AG08395 (cell line): ENCODE data around the gene RMND1.

Experiments used
- DNase-seq: peaks from one replicate; pipeline ENCODE4 v3.0.0; 2012; ENCODE audit warnings: mixed read lengths, low spot score

RMND1 gene

DNA sequence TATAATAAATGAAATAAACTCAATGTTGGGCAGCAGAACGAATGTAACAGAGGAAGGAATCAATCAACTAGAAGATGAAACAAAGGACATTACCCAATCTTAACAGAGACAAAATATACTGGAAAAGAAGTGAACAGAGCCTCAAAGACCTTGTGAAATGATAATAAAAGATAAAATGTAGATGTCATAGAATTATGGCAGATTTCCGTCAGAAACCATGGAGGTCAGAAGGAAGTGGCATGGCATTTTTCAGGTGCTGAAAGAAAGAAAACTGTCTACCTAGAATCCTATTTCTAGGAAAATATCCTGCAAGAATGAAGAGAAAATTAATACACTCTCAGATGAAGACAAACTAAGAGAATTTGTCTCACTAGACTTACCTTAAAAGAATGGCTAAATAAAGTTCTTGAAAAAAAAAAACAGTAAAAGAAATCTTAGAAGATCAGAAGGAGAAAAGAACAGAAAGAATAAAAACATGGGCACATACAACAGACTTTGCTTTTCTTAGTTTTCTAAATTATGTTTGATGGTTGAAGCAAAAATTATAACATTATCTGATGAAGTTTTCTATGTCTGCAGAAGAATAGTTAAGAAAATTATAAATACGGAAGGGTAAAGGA, 37.2 kb downstream of the RMND1 start:
- DNase-seq: no peak

DNA sequence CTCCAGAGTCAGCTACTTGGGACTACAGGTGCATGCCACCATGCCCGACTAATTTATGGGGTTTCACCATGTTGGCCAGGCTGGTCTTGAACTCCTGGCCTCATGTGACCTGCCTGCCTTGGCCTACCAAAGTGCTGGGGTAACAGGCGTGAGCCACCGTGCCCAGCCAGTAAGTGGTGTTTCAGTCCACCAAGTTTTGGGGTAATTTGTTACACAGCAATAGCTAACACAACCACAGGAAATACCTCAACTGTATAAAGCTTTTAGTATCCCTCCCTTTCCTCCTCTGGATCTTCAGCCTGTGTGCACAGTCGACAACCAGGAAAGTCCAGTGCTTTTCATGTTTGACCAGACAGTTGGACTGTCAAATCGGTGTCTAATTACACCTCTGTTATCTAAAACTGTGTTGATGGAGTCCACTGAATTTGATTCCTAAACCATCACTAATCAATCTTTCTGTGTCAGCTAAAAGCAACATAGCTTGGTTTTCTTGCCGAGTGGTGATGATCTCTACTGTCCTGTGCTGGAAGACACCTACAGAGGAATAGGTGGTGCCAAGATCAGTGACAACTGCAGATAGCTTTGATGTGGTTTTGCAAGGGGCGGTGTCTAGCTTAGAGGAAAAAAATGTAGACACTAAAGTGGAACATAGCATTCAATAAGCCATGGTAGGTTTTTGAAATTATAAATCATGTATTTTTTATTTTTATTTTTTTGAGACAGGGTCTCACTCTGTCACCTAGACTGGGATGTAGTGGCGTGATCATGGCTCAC, 38.4 kb downstream of the RMND1 start:
- DNase-seq: no peak

DNA sequence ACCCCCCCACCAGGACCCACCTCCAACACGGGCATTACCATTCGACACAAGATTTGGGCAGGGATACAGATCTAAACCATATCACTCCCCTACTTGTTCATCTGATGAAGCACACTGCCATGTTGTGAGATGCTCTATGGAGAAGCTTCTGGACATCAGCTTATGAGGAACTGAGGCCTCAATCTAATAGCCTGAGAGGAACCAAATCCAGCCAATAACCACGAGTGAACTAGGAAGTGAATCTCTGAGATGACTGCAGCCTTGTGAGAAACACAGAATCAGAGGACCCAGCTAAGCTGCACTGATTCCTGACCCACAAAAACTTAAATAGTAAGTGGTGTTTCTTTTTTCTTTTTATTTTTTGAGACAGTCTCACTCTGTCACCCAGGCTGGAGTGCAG, 39.0 kb downstream of the RMND1 start:
- DNase-seq: no peak

GRCh38 chr6:151409679-151410078, 42.2 kb downstream of the RMND1 start:
- no peak for DNase-seq

DNA sequence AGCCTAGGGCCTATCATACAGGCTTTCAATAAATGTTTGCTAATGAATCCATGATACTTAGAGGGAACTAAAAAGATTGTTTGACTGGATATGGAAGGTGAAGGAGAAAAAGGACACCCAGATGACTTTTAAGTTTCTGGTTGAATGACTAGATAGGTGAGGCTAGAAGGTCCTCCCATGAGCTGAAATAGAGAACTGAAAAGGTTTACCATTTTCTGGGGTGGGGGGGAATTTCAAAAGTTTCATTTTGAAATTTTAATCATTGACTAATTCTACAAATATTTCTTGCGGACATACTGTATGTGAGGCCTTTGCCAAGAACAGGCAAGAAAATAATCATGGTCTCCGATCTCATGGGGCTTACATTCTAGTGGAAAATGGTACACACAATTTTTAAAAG, 42.7 kb downstream of the RMND1 start:
- DNase-seq: no peak

DNA sequence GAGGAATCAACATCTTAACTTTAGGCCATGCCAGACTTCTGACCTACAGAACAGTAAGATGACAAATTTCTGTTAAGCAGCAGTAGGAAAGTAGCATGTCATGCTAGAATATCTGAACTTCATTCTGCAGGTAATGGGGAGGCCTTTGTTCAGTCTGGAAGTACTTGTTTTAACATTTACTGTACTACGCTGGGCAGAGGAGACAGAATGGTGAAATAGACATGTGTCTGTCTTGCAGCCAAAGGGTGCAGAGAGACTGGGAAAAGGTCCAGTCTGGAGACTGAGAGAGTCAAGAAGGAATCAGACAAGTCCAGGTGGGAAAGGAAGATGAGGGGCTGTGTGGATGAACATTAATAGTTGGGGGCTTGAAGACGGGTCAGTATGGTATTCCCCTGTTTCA, 43.1 kb downstream of the RMND1 start:
- DNase-seq: no peak

- no peak for DNase-seq
Measured at GRCh38 chr6:151403919-151404308, 48.0 kb downstream of the RMND1 start.

DNA sequence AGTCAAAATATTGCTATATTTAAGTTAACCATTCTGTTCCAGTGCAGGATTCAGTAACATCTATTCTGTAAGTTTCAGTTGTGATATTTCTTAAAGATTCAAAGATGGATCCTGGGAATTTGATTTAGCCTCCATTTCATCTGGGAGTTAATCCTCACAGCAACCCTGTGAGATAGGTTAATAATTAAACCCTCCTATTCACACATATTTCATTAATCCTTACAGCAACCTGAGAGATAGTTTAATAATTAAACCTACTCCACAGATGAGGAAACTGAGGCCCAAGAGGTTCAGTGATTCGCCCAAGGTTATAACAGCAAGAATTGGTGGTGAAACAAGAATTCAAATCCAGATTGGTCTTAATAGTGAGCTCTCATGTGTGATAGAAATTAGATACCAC, 49.7 kb downstream of the RMND1 start:
- DNase-seq: no peak

GRCh38 chr6:151400473-151400872, 51.5 kb downstream of the RMND1 start:
- peak; percentile 28 for DNase-seq

DNA sequence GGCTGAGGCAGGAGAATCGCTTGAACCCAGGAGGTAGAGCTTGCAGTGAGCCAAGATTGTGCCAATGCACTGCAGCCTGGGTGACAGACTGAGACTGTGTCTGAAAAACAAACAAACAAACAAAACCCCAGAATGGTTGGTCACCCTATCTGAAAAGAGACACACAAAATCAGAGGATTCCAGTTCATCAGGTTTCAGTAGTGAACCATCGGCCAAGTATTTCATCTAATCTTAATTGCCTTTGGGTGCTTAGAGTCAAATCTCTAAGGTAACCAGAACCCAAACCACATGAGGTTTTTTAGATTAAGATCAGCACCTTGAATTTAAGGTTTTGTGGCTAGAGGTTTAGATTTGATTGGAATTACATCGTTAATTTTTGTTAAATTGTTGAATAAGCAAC, 52.2 kb downstream of the RMND1 start:
- DNase-seq: no peak

DNA sequence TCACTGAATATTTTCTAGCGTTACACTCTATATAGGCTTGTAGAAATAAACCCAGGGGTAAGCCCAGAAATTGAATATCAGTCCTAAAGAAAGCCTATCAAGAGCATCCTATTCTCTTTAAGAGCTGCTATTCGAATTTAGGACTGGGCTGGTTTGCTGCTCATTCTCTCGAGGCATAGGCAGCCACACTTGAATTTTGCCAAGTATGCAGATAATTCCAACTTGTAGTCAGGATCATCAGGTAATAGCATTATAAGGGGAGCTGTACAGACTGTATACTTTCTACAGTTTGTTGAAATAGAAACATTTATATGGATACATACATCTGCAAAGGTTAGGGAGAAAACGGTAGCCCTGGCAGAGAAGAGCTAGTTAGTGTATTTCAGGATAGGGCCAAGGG, 58.5 kb downstream of the RMND1 start:
- no peak for DNase-seq

DNA sequence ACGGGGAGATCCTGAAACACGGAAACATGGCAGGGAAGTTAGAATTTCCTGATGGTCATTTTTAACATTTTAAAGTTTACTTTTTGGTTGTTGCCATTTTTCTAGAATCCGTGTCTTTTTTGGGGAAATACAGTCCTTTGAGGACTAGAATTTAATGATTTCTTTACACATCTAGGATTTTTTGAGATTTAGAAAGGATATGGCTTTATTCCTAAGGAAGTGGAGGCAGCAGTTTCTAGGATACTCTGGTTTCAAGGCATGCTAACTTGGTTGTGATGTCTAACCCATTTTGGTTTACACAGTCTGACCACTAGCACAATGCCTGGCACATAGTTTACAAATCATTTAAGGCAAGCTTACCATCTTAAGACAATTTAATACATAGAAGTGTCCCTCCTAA, 59.5 kb downstream of the RMND1 start:
- DNase-seq: no peak

DNA sequence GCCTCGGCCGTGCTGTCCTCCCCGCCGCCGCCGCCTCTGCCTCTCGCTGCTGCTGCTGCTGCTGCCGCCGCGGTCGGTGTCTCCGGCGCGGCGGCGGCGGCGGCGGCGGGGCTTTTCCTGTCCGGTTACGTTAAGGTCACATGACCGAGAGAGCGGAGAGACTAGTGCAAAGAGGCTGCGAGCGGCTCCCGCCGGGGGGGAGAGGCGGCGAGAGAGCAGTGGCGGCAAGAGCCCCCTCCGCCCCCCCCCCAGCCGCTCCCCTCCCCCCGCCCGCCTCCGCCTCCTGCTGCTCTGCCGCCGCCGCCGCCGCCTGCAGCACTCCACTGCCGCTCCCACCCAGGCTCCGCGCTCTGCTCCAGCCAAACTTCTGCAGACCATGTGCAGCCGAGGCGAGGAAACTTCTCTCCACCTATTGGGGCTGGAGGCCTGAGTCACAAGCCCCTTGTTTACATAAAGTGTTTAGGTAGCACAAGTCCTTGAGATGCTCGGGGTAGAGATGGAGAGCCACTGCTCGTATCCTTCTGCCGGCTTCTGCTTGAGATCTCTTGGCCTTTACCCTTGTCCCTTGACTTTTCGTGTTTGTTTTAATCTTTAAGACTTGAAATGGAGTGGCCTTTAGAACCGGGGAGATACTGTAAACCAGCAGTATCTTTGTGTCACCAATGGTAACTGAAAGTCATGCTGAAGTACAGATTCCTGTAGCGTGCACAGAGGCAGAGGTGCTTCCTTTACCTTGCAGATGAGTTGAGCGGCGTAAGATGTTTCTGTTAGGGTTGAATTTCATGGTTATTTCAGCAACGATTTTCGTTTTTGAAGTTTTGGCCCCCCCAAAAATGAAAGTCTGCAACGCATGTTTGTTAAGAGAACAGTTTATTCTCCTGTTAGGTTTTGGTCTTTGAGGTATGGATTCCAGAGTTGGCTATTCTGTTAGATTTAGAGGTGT, 60.2 kb downstream of the RMND1 start, which contains the start of gene ZBTB2:
ZBTB2 (minus strand) TSS at position 89 of the 943 bp plus-strand sequence. CDS start 17,922 bp downstream, outside the sequence.
- DNase-seq: peak; percentile 62

DNA sequence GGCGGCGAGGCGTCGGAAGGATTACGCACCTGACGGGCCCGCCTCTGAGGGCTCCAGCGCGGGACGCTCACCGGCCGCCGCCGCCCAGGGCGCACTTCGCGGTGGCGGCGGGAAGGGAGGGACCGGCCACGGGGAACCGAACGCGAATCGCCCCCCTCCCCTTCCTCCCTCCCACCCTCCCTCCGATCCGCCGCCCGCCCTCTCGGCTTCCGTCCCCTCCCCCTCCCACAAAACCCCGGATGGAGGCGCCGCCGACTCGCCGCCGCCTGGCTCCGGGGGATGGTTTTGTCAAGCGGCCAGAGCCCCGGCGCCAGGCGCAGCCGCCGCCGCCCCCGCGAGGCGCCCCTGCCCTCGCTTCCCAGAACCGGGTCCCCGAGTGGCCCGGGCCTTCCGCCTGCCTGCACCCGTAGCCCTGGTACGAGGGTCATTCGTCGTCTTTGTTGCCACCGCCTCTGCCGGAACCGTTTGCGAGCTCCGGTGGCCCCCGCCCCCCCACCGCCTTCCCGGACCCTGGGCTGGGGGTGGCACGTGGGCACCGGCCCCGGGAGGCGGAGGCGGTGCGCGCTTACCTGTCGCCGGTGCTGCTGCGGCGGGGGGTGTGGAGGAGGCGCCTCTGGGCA, 61.0 kb downstream of the RMND1 start:
- peak; percentile 67 for DNase-seq

GRCh38 chr6:151390276-151390850, 61.6 kb downstream of the RMND1 start:
- DNase-seq: peak; percentile 97

GRCh38 chr6:151389618-151390275, 62.2 kb downstream of the RMND1 start:
- peak; percentile 69 for DNase-seq

- no peak for DNase-seq
Measured at GRCh38 chr6:151388997-151389617, 62.8 kb downstream of the RMND1 start.

DNA sequence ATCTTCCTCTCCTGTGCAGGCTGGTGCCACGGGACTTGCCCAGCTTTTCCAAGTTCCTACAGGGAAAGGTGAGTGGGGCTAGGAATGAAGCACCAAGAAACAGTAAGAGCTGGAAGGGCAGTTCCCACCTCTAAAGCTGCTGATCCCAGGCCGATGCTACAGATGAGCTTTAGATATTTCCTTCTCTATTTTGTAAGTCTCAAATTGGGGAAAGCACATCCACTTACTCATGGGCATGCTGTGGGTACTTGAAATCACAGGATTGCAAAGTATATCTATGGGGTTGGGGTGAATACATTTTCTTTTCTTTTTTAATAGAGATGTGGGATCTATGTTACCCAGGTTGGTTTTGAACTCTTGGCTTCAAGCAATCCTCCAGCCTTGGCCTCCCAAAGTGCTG, 63.7 kb downstream of the RMND1 start:
- no peak for DNase-seq

GRCh38 chr6:151387175-151387970, 64.6 kb downstream of the RMND1 start:
- peak; percentile 58 for DNase-seq

DNA sequence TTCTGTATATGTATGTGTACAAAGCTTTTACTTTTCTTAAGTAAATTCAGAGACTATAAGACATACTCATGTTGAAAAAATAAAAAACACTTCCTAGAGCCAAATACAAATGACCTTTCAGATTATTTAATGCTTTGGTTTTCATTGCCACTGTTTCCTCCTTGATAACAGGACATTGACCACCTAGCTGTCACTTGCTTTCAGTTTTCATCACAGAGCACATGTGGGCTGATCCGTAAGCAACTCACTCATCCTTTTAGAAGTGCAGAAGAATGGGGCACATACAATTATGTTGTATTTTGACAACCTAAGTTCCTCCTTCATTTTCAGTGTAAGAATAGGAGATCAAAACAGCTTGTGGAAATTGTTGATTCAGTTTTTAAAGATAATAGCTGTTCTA, 66.7 kb downstream of the RMND1 start:
- no peak for DNase-seq
